ENCODE data around the gene DNAJC22. TPM values are rescaled to one million over a fixed set of nuclear protein-coding genes. Genes with fewer than 3 reads are reported as not detected.

DNAJC22 gene
- polyA plus RNA-seq, 1 of the 3 experiments (the other 2 are of a cell fraction) = 4.5 TPM

- CTCF ChIA-PET = interaction anchor here (1.3 to 10.6 kb wide), 12 partner anchors 10 to 233 kb away, joined by 3 to 256 read pairs (median 25); partner anchors contain the start of genes C1QL4 and PRPH
- Histone ChIP-seq H2AFZ (ENCODE audit: low read depth) (no peak overlapping the region), H4K20me1 (ENCODE audit: insufficient read depth) (no peaks in the 10 kb centered on the region), H3K79me2 (ENCODE audit: insufficient read depth) (no peaks in the 10 kb centered on the region), H3K4me2 (peak overlapping the region; percentile 58; the same call in 1 of the 2 replicates), H3K4me3 (ENCODE audit: low read depth in 2 of 2, low read length in 1 of 2) (no peak overlapping the region), H3K9ac (no peak overlapping the region), H3K9me2 (no peaks in the 10 kb centered on the region), H3K27ac (ENCODE audit: low read depth in 2 of 2, low read length in 1 of 2) (no peak overlapping the region), H3F3A (replicated peaks; ENCODE audit: insufficient read depth) (peaks cover 5% of the 10 kb centered on the region), H3K27me3 (ENCODE audit: insufficient read depth) (peaks cover 5% of the 10 kb centered on the region; the same call in 1 of the 2 replicates), H3K9me3 (no peaks in the 10 kb centered on the region), H3K36me3 (replicated peaks in 1 of 2; ENCODE audit: control insufficient read depth in 1 of 2, insufficient read depth in 2 of 2, low read length in 1 of 2) (no peaks in the 10 kb centered on the region), H3K4me1 (ENCODE audit: control insufficient read depth in 1 of 2, insufficient read depth in 2 of 2, low read depth in 1 of 2, low read length in 1 of 2) (peaks cover 15 to 27% of the 10 kb centered on the region in 2 experiments; a peak in 2 of 4 replicates)
- no peak for TF ChIP-seq GABPA (IDR thresholded peaks at IDR 0.05; ENCODE audit: low read depth)
- POLR2A ChIA-PET = no interaction called here
- DNase-seq = no peak
- 95% methylated on average over 3 of the region's 5 CpGs for WGBS (ENCODE audit: low lambda C conversion rate)
Measured at GRCh38 chr12:49348781-49349180, 2.1 kb downstream of the DNAJC22 start.

- Histone ChIP-seq H3K36me3 (replicated peaks in 1 of 2; ENCODE audit: control insufficient read depth in 1 of 2, insufficient read depth in 2 of 2, low read length in 1 of 2) (no peaks in the 10 kb centered on the region), H3K9me3 (no peaks in the 10 kb centered on the region), H4K20me1 (ENCODE audit: insufficient read depth) (no peaks in the 10 kb centered on the region), H3F3A (replicated peaks; ENCODE audit: insufficient read depth) (peaks cover 5% of the 10 kb centered on the region), H3K4me2 (no peak overlapping the region), H3K27ac (ENCODE audit: low read depth in 2 of 2, low read length in 1 of 2) (no peak overlapping the region), H3K79me2 (ENCODE audit: insufficient read depth) (no peaks in the 10 kb centered on the region), H3K27me3 (ENCODE audit: insufficient read depth) (peaks cover 5% of the 10 kb centered on the region; the same call in 1 of the 2 replicates), H2AFZ (ENCODE audit: low read depth) (no peak overlapping the region), H3K9ac (no peak overlapping the region), H3K9me2 (no peaks in the 10 kb centered on the region), H3K4me3 (ENCODE audit: low read depth in 2 of 2, low read length in 1 of 2) (no peak overlapping the region), H3K4me1 (ENCODE audit: control insufficient read depth in 1 of 2, insufficient read depth in 2 of 2, low read depth in 1 of 2, low read length in 1 of 2) (peaks cover 15 to 27% of the 10 kb centered on the region in 2 experiments; a peak in 2 of 4 replicates)
- DNase-seq = no peak
- ChIA-PET POLR2A (no interaction called here), CTCF (interaction anchor here (1.4 to 10.6 kb wide), 8 partner anchors 10 to 233 kb away, joined by 3 to 256 read pairs (median 44); partner anchors contain the start of genes C1QL4 and PRPH)
- no peak for TF ChIP-seq CHD2 (IDR thresholded peaks at IDR 0.05; ENCODE audit: low read length, partially characterized antibody)
- no peak for TF ChIP-seq GATA2 (CRISPR knock-in tag; IDR thresholded peaks at IDR 0.05)
- no peak for TF ChIP-seq RAD21 (IDR thresholded peaks at IDR 0.05; ENCODE audit: low read length)
- TF ChIP-seq ELF1 (IDR thresholded peaks at IDR 0.05) = no peak
- no peak for TF ChIP-seq CTCF (IDR thresholded peaks at IDR 0.05)
- TF ChIP-seq TAF1 (IDR thresholded peaks at IDR 0.05; ENCODE audit: borderline replicate concordance, low read depth, low read length) = no peak
- no peak for TF ChIP-seq MXI1 (IDR thresholded peaks at IDR 0.05; ENCODE audit: low read depth, low read length)
- no peak for TF ChIP-seq EP300 (IDR thresholded peaks at IDR 0.05; ENCODE audit: borderline replicate concordance in 1 of 2, low read depth in 1 of 2, low read length in 1 of 2)
- TF ChIP-seq IRF3 (IDR thresholded peaks at IDR 0.05; ENCODE audit: low read depth, low read length) = no peak
- no peak for TF ChIP-seq EZH2phosphoT487 (IDR thresholded peaks at IDR 0.05; ENCODE audit: borderline replicate concordance, low read depth)
- no peak for TF ChIP-seq RXRA (IDR thresholded peaks at IDR 0.05; ENCODE audit: borderline replicate concordance, low read depth)
- no peak for TF ChIP-seq GABPA (IDR thresholded peaks at IDR 0.05; ENCODE audit: low read depth)
- TF ChIP-seq JUND (IDR thresholded peaks at IDR 0.05) = no peak
- TF ChIP-seq FOXM1 (IDR thresholded peaks at IDR 0.05; ENCODE audit: low read depth) = no peak
- no peak for TF ChIP-seq NFIC (IDR thresholded peaks at IDR 0.05; ENCODE audit: borderline replicate concordance)
- TF ChIP-seq NRF1 (IDR thresholded peaks at IDR 0.05; ENCODE audit: low read depth, low read length) = no peak
- no peak for TF ChIP-seq MEF2A (IDR thresholded peaks at IDR 0.05; ENCODE audit: borderline replicate concordance, low read depth)
- no peak for TF ChIP-seq USF1 (IDR thresholded peaks at IDR 0.05; ENCODE audit: borderline replicate concordance, low read depth)
- 98% methylated on average over 10 of the region's 11 CpGs for WGBS (ENCODE audit: low lambda C conversion rate)
Measured at GRCh38 chr12:49349266-49349665, 2.6 kb downstream of the DNAJC22 start.

Data from SK-N-SH (cell line).